Gastroesophageal sphincter (tissue), 4 donors: Measurements from ENCODE around the gene AAK1. TPM values are rescaled to one million over a fixed set of nuclear protein-coding genes. Genes with fewer than 3 reads are reported as not detected.

Experiments
- ATAC-seq: fragments of 150-250 bp; one replicate; pipeline ENCODE4 v1.9.1; 2016; ENCODE audit warnings: mild to moderate bottlenecking, moderate library complexity
- H3K27ac ChIP-seq, 4 donors: fragments of 200-600 bp; sonication (generic) in 3 of 4; 1 replicate in 3 of 4; 2 replicates in 1 of 4; pipeline ENCODE4 v1.5.1; 2016 to 2019
- H3K27me3 ChIP-seq: fragments of 200-600 bp; sonication (generic); one replicate; pipeline ENCODE4 v1.5.1; 2019
- H3K36me3 ChIP-seq, 2 donors: fragments of 200-600 bp; sonication (generic); one replicate each; pipeline ENCODE4 v1.5.1; 2019; ENCODE audit warnings: control low read depth in 1 of 2
- H3K4me1 ChIP-seq, 3 donors: fragments of 200-600 bp; sonication (generic); 1 replicate in 2 of 3; 2 replicates in 1 of 3; pipeline ENCODE4 v1.5.1; 2016 to 2019; ENCODE audit warnings: control low read depth in 2 of 3
- H3K4me3 ChIP-seq, 2 donors: fragments of 200-600 bp; sonication (generic); one replicate each; pipeline ENCODE4 v1.5.1; 2019; ENCODE audit warnings: mild to moderate bottlenecking in 1 of 2, moderate library complexity in 1 of 2
- H3K9me3 ChIP-seq, 3 donors: fragments of 200-600 bp; sonication (generic); one replicate each; pipeline ENCODE4 v1.5.1; 2017 to 2019; ENCODE audit warnings: control low read depth in 2 of 3
- CTCF ChIP-seq, 4 experiments: fragments of 200-600 bp in 2 of 4; fragments of 450-650 bp in 2 of 4; sonication (generic) in 1 of 4; IDR thresholded peaks; one replicate each; pipeline ENCODE4 v1.5.1; 2017 to 2019; ENCODE audit warnings: antibody characterized with exemption in 4 of 4, mild to moderate bottlenecking in 2 of 4, moderate library complexity in 2 of 4
- EP300 ChIP-seq: sonication (generic); formaldehyde crosslinking; IDR thresholded peaks from one replicate; pipeline ENCODE4 v1.6.1; 2017; ENCODE audit warnings: antibody characterized with exemption, mild to moderate bottlenecking
- POLR2A ChIP-seq, 2 donors: fragments of 450-650 bp; IDR thresholded peaks; one replicate each; pipeline ENCODE4 v1.6.1; 2017; ENCODE audit warnings: antibody characterized with exemption in 2 of 2, mild to moderate bottlenecking in 2 of 2, moderate library complexity in 1 of 2
- POLR2AphosphoS5 ChIP-seq: sonication (generic); formaldehyde crosslinking; IDR thresholded peaks from one replicate; pipeline ENCODE4 v1.6.1; 2017; ENCODE audit warnings: antibody characterized with exemption
- WGBS, 2 donors: methylation state at CpG; one replicate each; pipeline ENCODE4 v1.1.5; 2018; ENCODE audit warnings: low coverage in 1 of 2; 5-methylcytosine and 5-hydroxymethylcytosine counted together
- total RNA-seq, 4 donors: library from RNA; depleted of rRNA; stranded (reverse); fragments of >200 nt; gene quantifications; one replicate each; pipeline ENCODE4 v1.1.0, GENCODE V29; 2016

Gene AAK1
- total RNA-seq, 4 donors from 2014 or later: 32.3 to 55.9 (median 49.6) TPM

GRCh38 chr2:69583321-69583833 lies 60.2 kb downstream of the AAK1 start:
- Histone ChIP-seq H3K4me3 (no peak overlapping the region), H3K27me3 (no peaks in the 10 kb centered on the region), H3K27ac (no peak overlapping the region), H3K36me3 (no peaks in the 10 kb centered on the region), H3K4me1 (peaks cover 0 to 34% (median 14%) of the 10 kb centered on the region in 3 donors), H3K9me3 (no peaks in the 10 kb centered on the region)
- ATAC-seq: no peak
- 71 to 79% methylated on average over 3 of the region's 3 CpGs for WGBS, 2 donors
- TF ChIP-seq POLR2A (IDR thresholded peaks at IDR 0.05): no peak
- no peak for TF ChIP-seq EP300
- TF ChIP-seq CTCF (IDR thresholded peaks at IDR 0.05): no peak
- no peak for TF ChIP-seq POLR2AphosphoS5

GRCh38 chr2:69582582-69583176 lies 60.9 kb downstream of the AAK1 start:
- Histone ChIP-seq H3K4me3 (no peak overlapping the region), H3K4me1 (peaks cover 0 to 41% (median 14%) of the 10 kb centered on the region in 3 donors), H3K27ac (no peak overlapping the region), H3K9me3 (no peaks in the 10 kb centered on the region), H3K27me3 (no peaks in the 10 kb centered on the region), H3K36me3 (no peaks in the 10 kb centered on the region)
- TF ChIP-seq POLR2A (IDR thresholded peaks at IDR 0.05): no peak
- TF ChIP-seq POLR2AphosphoS5: no peak
- TF ChIP-seq CTCF (IDR thresholded peaks at IDR 0.05): no peak
- no peak for TF ChIP-seq EP300
- WGBS, 2 donors: 34 to 42% methylated on average over 3 of the region's 3 CpGs
- ATAC-seq: no peak

GRCh38 chr2:69581774-69582581 lies 61.6 kb downstream of the AAK1 start:
- no peak overlapping the region for H3K4me3 ChIP-seq

GRCh38 chr2:69580486-69580885 lies 63.1 kb downstream of the AAK1 start:
- Histone ChIP-seq H3K4me1 (peaks cover 0 to 50% (median 14%) of the 10 kb centered on the region in 3 donors), H3K27me3 (no peaks in the 10 kb centered on the region), H3K4me3 (no peak overlapping the region), H3K27ac (no peak overlapping the region), H3K36me3 (no peaks in the 10 kb centered on the region), H3K9me3 (no peaks in the 10 kb centered on the region)
- WGBS, 2 donors: 84 to 100% methylated on average over 3 to 4 of the region's 4 CpGs
- ATAC-seq: no peak
- TF ChIP-seq POLR2AphosphoS5 (no peak), POLR2A (IDR thresholded peaks at IDR 0.05) (no peak), EP300 (no peak), CTCF (IDR thresholded peaks at IDR 0.05) (no peak)

More at GRCh38 chr2:69581774-69582581, 61.6 kb downstream of the AAK1 start:
- no peak for TF ChIP-seq EP300
- TF ChIP-seq POLR2AphosphoS5: no peak
- TF ChIP-seq CTCF (IDR thresholded peaks at IDR 0.05): no peak
- no peak for TF ChIP-seq POLR2A (IDR thresholded peaks at IDR 0.05)
- peaks cover 0 to 48% (median 14%) of the 10 kb centered on the region in 3 donors for H3K4me1 ChIP-seq
- WGBS, 2 donors: 69 to 82% methylated on average over 14 of the region's 14 CpGs
- no peak overlapping the region for H3K27ac ChIP-seq
- ATAC-seq: no peak
- H3K9me3 ChIP-seq: no peaks in the 10 kb centered on the region
- no peaks in the 10 kb centered on the region for H3K27me3 ChIP-seq
- H3K36me3 ChIP-seq: no peaks in the 10 kb centered on the region
